ENCODE results near the gene RASAL3. TPM values are rescaled to one million over a fixed set of nuclear protein-coding genes. Genes with fewer than 3 reads are reported as not detected.

Gene RASAL3
- total and polyA plus RNA-seq, 2 of the 4 experiments (the other 2 are of a cell fraction), result 0.07 TPM; not detected in 1

GRCh38 chr19:15506074-15506571 is 41.8 kb upstream of the RASAL3 start:
- intact Hi-C loops (cut with micrococcal nuclease), result no loop called here
- H3K14ac ChIP-seq (replicated peaks; ENCODE audit: low read depth, low read length), result no peak overlapping the region
- POLR2A ChIA-PET (ENCODE audit: unreplicated experiment), result no interaction called here

More at GRCh38 chr19:15506074-15506571, 41.8 kb upstream of the RASAL3 start:
- Histone ChIP-seq H3K23ac (ENCODE audit: low read depth, low read length) (no peak overlapping the region), H3K36me3 (ENCODE audit: control insufficient read depth, insufficient read depth, low read length) (no peaks in the 10 kb centered on the region), H2BK20ac (ENCODE audit: low read depth, low read length) (no peak overlapping the region), H4K8ac (ENCODE audit: low read depth in 2 of 2, low read length in 2 of 2) (no peak overlapping the region), H3K4ac (ENCODE audit: low read depth, low read length) (no peak overlapping the region), H3K56ac (ENCODE audit: extremely low read depth, insufficient read depth, low read length) (no peak overlapping the region), H3K4me2 (ENCODE audit: low read depth, low read length) (no peak overlapping the region), H3K9me3 (ENCODE audit: control insufficient read depth, insufficient read depth, low read length) (no peaks in the 10 kb centered on the region), H3K27me3 (ENCODE audit: control insufficient read depth, insufficient read depth, low read length) (peaks cover 11% of the 10 kb centered on the region; the same call in 1 of the 2 replicates), H3K79me1 (ENCODE audit: low read depth in 1 of 2, low read length in 2 of 2) (no peaks in the 10 kb centered on the region), H3K9me1 (ENCODE audit: insufficient read depth, low read length) (no peaks in the 10 kb centered on the region; the same call in 1 of the 2 replicates), H4K5ac (ENCODE audit: low read depth, low read length) (no peak overlapping the region), H2BK120ac (ENCODE audit: low read depth, low read length) (no peak overlapping the region), H3K4me1 (ENCODE audit: control insufficient read depth, insufficient read depth, low read length) (no peaks in the 10 kb centered on the region), H2BK5ac (ENCODE audit: low read depth, low read length, poor library complexity, severe bottlenecking) (no peak overlapping the region), H2AK5ac (ENCODE audit: low read depth, low read length) (no peak overlapping the region), H2AK9ac (replicated peaks; ENCODE audit: low read depth, low read length, poor library complexity) (no peak overlapping the region), H4K91ac (ENCODE audit: insufficient read depth, low read depth, low read length) (no peak overlapping the region), H3K27ac (ENCODE audit: insufficient read depth, low read length) (no peak overlapping the region), H3K4me3 (ENCODE audit: insufficient read depth, low read depth, low read length) (no peak overlapping the region), H2BK15ac (ENCODE audit: low read depth, low read length) (no peak overlapping the region), H4K20me1 (ENCODE audit: insufficient read depth, low read length) (no peaks in the 10 kb centered on the region), H2AFZ (replicated peaks; ENCODE audit: low read length, poor library complexity) (no peak overlapping the region), H3K9ac (ENCODE audit: low read depth, low read length) (no peak overlapping the region), H3K18ac (ENCODE audit: low read depth, low read length) (no peak overlapping the region)
- ATAC-seq (ENCODE audit: low read depth) (no peak), DNase-seq (no peak)
- dilution Hi-C loops (cut with HindIII; ENCODE audit: low sequenced_read_pairs, unreplicated experiment), result no loop called here
- TF ChIP-seq FOS (IDR thresholded peaks at IDR 0.05; ENCODE audit: low read depth, low read length) (no peak), MAZ (IDR thresholded peaks at IDR 0.05; ENCODE audit: borderline replicate concordance, low read depth, low read length) (no peak), RFX5 (IDR thresholded peaks at IDR 0.05; ENCODE audit: low read depth, low read length) (no peak), BHLHE40 (IDR thresholded peaks at IDR 0.05; ENCODE audit: low read depth, low read length) (no peak), POLR2A (IDR thresholded peaks at IDR 0.05; ENCODE audit: low read depth, low read length) (no peak), RAD21 (IDR thresholded peaks at IDR 0.05; ENCODE audit: low read length) (no peak), USF2 (IDR thresholded peaks at IDR 0.05; ENCODE audit: low read depth, low read length) (no peak), SMC3 (IDR thresholded peaks at IDR 0.05; ENCODE audit: low read depth, low read length) (no peak), CTCF (conservative IDR thresholded peaks at IDR 0.05; ENCODE audit: low read depth, low read length) (no peak), ELK1 (IDR thresholded peaks at IDR 0.05; ENCODE audit: borderline replicate concordance, low read depth, low read length) (no peak), CEBPB (IDR thresholded peaks at IDR 0.05; ENCODE audit: low read depth, low read length) (no peak), CHD1 (IDR thresholded peaks at IDR 0.05; ENCODE audit: low read depth, low read length) (no peak)
- in situ Hi-C loops (cut with MboI; ENCODE audit: low sequenced_read_pairs), result no loop called here
- CTCF ChIA-PET, result no interaction called here
- BruUV-seq (replicated peaks), result no TSS peak
- 29% methylated on average over 1 of the region's 5 CpGs; no CpG with 5 or more reads in 1 of the 2 experiments for WGBS, 2 experiments (ENCODE audit: extremely low coverage in 2 of 2, insufficient read length in 1 of 2)
